GM12878 (cell line): ENCODE data around the gene INSL3. TPM values are rescaled to one million over a fixed set of nuclear protein-coding genes. Genes with fewer than 3 reads are reported as not detected.

Experiments used
- ATAC-seq: fragments of 200-7000 bp; cut with Tn5 transposase; 3 replicates; pipeline ENCODE4 v1.9.1; 2020; ENCODE audit warnings: mild to moderate bottlenecking, moderate library complexity
- BruUV-seq: library from RNA; stranded (reverse); fragments of 400-500 nt; replicated peaks from 2 replicates; lab custom pipeline; 2021; lab: Mats Ljungman, UMichigan
- CTCF ChIA-PET: fragments of 300-600 bp; sonication (Branson Sonifier 250); formaldehyde crosslinking; extraction: SDS; loops from one replicate; lab custom pipeline; 2021; ENCODE audit warnings: inconsistent platforms; lab: Yijun Ruan, JAX
- POLR2A ChIA-PET: fragments of 350-600 bp; formaldehyde crosslinking; extraction: SDS; loops from one replicate; lab custom pipeline; 2021; ENCODE audit warnings: inconsistent platforms; lab: Charles Lee
- RAD21 ChIA-PET: fragments of 300-600 bp; sonication (Branson Sonifier 250); formaldehyde crosslinking; loops from one replicate; lab custom pipeline; 2023; ENCODE audit warnings: antibody characterized with exemption; ENCODE audit not compliant: unreplicated experiment; lab: Charles Lee
- SMC1A ChIA-PET: fragments of 300-600 bp; sonication (Branson Sonifier 250); formaldehyde crosslinking; loops from one replicate; lab custom pipeline; 2023; ENCODE audit not compliant: unreplicated experiment, uncharacterized antibody; lab: Charles Lee
- DNase-seq: peaks from one replicate; pipeline ENCODE4 v3.0.0-alpha.2; 2011; ENCODE audit warnings: low read depth, low spot score
- FAIRE-seq: peaks from 3 replicates; lab custom pipeline; 2011; peaks lifted over from hg19 to GRCh38; lab: Jason Lieb, UNC
- H2AFZ ChIP-seq: 2 replicates; pipeline ENCODE4 v1.6.0; 2011; ENCODE audit warnings: low read depth, low read length, control low read depth; ENCODE audit not compliant: control insufficient read depth
- H3K27ac ChIP-seq: 2 replicates; pipeline ENCODE4 v1.5.1; 2011; ENCODE audit warnings: control low read depth; ENCODE audit not compliant: control insufficient read depth, insufficient read depth
- H3K27me3 ChIP-seq, 2 experiments: replicated peaks in 1 of 2; 2 replicates each; pipeline versions ENCODE4 v1.6.0 to v1.6.1; 2011; ENCODE audit warnings: low read length in 1 of 2; ENCODE audit not compliant: control insufficient read depth in 2 of 2, insufficient read depth in 2 of 2
- H3K36me3 ChIP-seq, 2 experiments: 2 replicates each; pipeline ENCODE4 v1.5.1; 2011; ENCODE audit warnings: low read length in 1 of 2; ENCODE audit not compliant: control insufficient read depth in 2 of 2, insufficient read depth in 2 of 2
- H3K4me1 ChIP-seq: 2 replicates; pipeline ENCODE4 v1.6.1; 2011; ENCODE audit warnings: mild to moderate bottlenecking, low read length, moderate library complexity, mixed read lengths; ENCODE audit not compliant: control insufficient read depth, insufficient read depth
- H3K4me2 ChIP-seq: 2 replicates; pipeline ENCODE4 v1.6.0; 2011; ENCODE audit warnings: control low read depth; ENCODE audit not compliant: control insufficient read depth, insufficient read depth
- H3K4me3 ChIP-seq: fragments of 200-600 bp; sonication (generic); 2 replicates; pipeline ENCODE4 v1.5.1; 2016
- H3K79me2 ChIP-seq: 2 replicates; pipeline ENCODE4 v1.6.0; 2011; ENCODE audit warnings: low read length; ENCODE audit not compliant: control insufficient read depth, insufficient read depth
- H3K9ac ChIP-seq: 2 replicates; pipeline ENCODE4 v1.8.0; 2011; ENCODE audit warnings: low read length, control low read depth, mixed read lengths; ENCODE audit not compliant: control insufficient read depth, insufficient read depth
- H3K9me3 ChIP-seq: replicated peaks from 3 replicates; pipeline ENCODE4 v1.5.1; 2011; ENCODE audit warnings: mild to moderate bottlenecking, low read length; ENCODE audit not compliant: control insufficient read depth, insufficient read depth
- H4K20me1 ChIP-seq: 2 replicates; pipeline ENCODE4 v1.6.0; 2011; ENCODE audit not compliant: control insufficient read depth, insufficient read depth
- BACH1 ChIP-seq: fragments of 450-650 bp; IDR thresholded peaks from 2 replicates; pipeline ENCODE4 v1.6.1; 2017; ENCODE audit warnings: mild to moderate bottlenecking, borderline replicate concordance
- BCL11A ChIP-seq: IDR thresholded peaks from 2 replicates; pipeline ENCODE4 v1.6.1; 2011; ENCODE audit warnings: low read depth, low read length
- BHLHE40 ChIP-seq, 2 experiments: fragments of 450-650 bp in 1 of 2; IDR thresholded peaks; 2 replicates each; pipeline ENCODE4 v1.6.1; 2011 to 2017; ENCODE audit warnings: low read depth in 2 of 2, borderline replicate concordance in 1 of 2, improper control_type of control experiment in 1 of 2, low read length in 1 of 2, mild to moderate bottlenecking in 1 of 2
- CHD1 ChIP-seq: IDR thresholded peaks from 2 replicates; pipeline ENCODE4 v1.6.1; 2012; ENCODE audit warnings: low read depth, low read length, improper control_type of control experiment
- DPF2 ChIP-seq: fragments of 450-650 bp; IDR thresholded peaks from 2 replicates; pipeline ENCODE4 v1.6.1; 2017; ENCODE audit warnings: mild to moderate bottlenecking
- FOS ChIP-seq: IDR thresholded peaks from 3 replicates; pipeline ENCODE4 v1.6.1; 2011; ENCODE audit warnings: borderline replicate concordance; ENCODE audit not compliant: insufficient read length; ENCODE audit errors: extremely low read depth
- HDAC2 ChIP-seq: fragments of 200-600 bp; sonication (generic); IDR thresholded peaks from 2 replicates; pipeline ENCODE4 v1.6.1; 2017
- MEF2A ChIP-seq: IDR thresholded peaks from 2 replicates; pipeline ENCODE4 v1.6.1; 2011; ENCODE audit warnings: low read depth, mild to moderate bottlenecking, low read length, moderate library complexity; ENCODE audit not compliant: insufficient read depth
- NR2F1 ChIP-seq: fragments of 450-650 bp; conservative IDR thresholded peaks from 2 replicates; pipeline ENCODE4 v1.6.1; 2017; ENCODE audit warnings: mild to moderate bottlenecking
- PAX5 ChIP-seq: IDR thresholded peaks from 2 replicates; pipeline ENCODE4 v1.6.1; 2011; ENCODE audit warnings: low read depth, low read length, borderline replicate concordance
- PKNOX1 ChIP-seq: fragments of 450-650 bp; IDR thresholded peaks from 2 replicates; pipeline ENCODE4 v1.6.1; 2016; ENCODE audit warnings: mild to moderate bottlenecking
- PRDM15 ChIP-seq: fragments of 450-650 bp; formaldehyde crosslinking; IDR thresholded peaks from 2 replicates; pipeline ENCODE4 v1.4.0; 2020; ENCODE audit warnings: mild to moderate bottlenecking, moderate library complexity
- SREBF2 ChIP-seq: IDR thresholded peaks from 2 replicates; pipeline ENCODE4 v1.6.1; 2012; ENCODE audit warnings: mild to moderate bottlenecking, low read length
- SUPT20H ChIP-seq: IDR thresholded peaks from 2 replicates; pipeline ENCODE4 v1.6.1; 2011; ENCODE audit warnings: low read depth, mild to moderate bottlenecking, low read length, moderate library complexity, borderline replicate concordance; ENCODE audit not compliant: control insufficient read depth
- WGBS: methylation state at CpG from one replicate; pipeline ENCODE4 v1.1.6; 2016; ENCODE audit warnings: low lambda C conversion rate; ENCODE audit not compliant: insufficient replicate concordance, insufficient coverage; ENCODE audit errors: missing lambda C conversion rate; 5-methylcytosine and 5-hydroxymethylcytosine counted together
- in situ Hi-C: fragments of 300-500 bp; cut with MboI; formaldehyde crosslinking; loops from 9 replicates; pipeline ENCODE4 v1.14.3; 2018; ENCODE audit warnings: mixed read lengths
- intact Hi-C: fragments of 100-400 bp; cut with micrococcal nuclease; formaldehyde crosslinking; loops from one replicate; pipeline ENCODE4 v1.14.2; 2022; ENCODE audit not compliant: unreplicated experiment
- polyA plus RNA-seq, 11 experiments: library from polyadenylated mRNA; depleted of rRNA in 4 of 11; unstranded in 6 of 11; stranded (reverse) in 5 of 11; fragments of >200 nt; fragmentation: Nextera tagmentation in 4 of 11; fragmentation: Illumina TruSeq in 1 of 11; extraction: Ambion mirVana in 4 of 11; extraction: Trizol in 1 of 11; gene quantifications; 1 replicate in 1 of 11; 2 replicates in 10 of 11; pipeline versions ENCODE4 v1.2.1 to v1.2.3, GENCODE V29; 2011 to 2016; ENCODE audit warnings: inconsistent platforms in 2 of 11, missing spikeins in 2 of 11, low read depth in 1 of 11
- total RNA-seq, 4 experiments: library from RNA; depleted of rRNA in 3 of 4; stranded (reverse); fragments of >200 nt in 3 of 4; fragmentation: Illumina TruSeq in 1 of 4; extraction: Trizol in 1 of 4; gene quantifications; 2 replicates each; pipeline versions ENCODE4 v1.2.1 to v1.2.3, GENCODE V29; 2013 to 2021
- TF ChIP-seq, protein P1 (sequence below): IDR thresholded peaks from 2 replicates; pipeline ENCODE4 v1.6.1; 2011; ENCODE audit warnings: borderline replicate concordance, low read depth, mild to moderate bottlenecking, moderate library complexity, low read length; ENCODE audit not compliant: insufficient read depth, poor library complexity, severe bottlenecking

Gene INSL3
- total and polyA plus RNA-seq, 10 of the 15 experiments (the other 5 are each of a cell fraction or from before 2014, with no cell fraction given): 0.27 to 1.9 (median 0.70) TPM

- H3K27me3 ChIP-seq: no peaks in the 10 kb centered on the region
- ChIA-PET RAD21 (interaction anchor here (1.2 to 2.3 kb wide), 2 partner anchors 67 to 70 kb away, joined by 5 to 10 read pairs; partner anchors contain the start of gene CCDC124), SMC1A (interaction anchor here (1.4 kb wide), 1 partner anchor 70 kb away, joined by 3 read pairs; the partner anchor contains the start of gene CCDC124), CTCF (interaction anchor here (1.0 to 3.2 kb wide), 2 partner anchors 69 to 70 kb away, joined by 4 to 11 read pairs; partner anchors contain the start of gene CCDC124), POLR2A (no interaction called here)
- H3K79me2 ChIP-seq: peaks cover 30% of the 10 kb centered on the region
- peak overlapping the region; percentile 51; the same call in 1 of the 2 replicates for H3K9ac ChIP-seq
- ATAC-seq (peak; percentile 34), DNase-seq (no peak), FAIRE-seq (no peak)
- H3K36me3 ChIP-seq: peaks cover 23 to 30% of the 10 kb centered on the region in 2 experiments
- peaks cover 17% of the 10 kb centered on the region for H4K20me1 ChIP-seq
- H3K4me1 ChIP-seq: peaks cover 12% of the 10 kb centered on the region
- no peaks in the 10 kb centered on the region for H3K9me3 ChIP-seq
- no TSS peak for BruUV-seq
- H3K4me2 ChIP-seq: peak overlapping the region; percentile 71
- H3K4me3 ChIP-seq: peak overlapping the region; percentile 92; the same call in 1 of the 2 replicates
- in situ Hi-C loops (no loop called here), intact Hi-C loops (no loop called here)
- WGBS: 35% methylated on average over 31 of the region's 31 CpGs
- H2AFZ ChIP-seq: no peak overlapping the region
- peak overlapping the region; percentile 26; the same call in 1 of the 2 replicates for H3K27ac ChIP-seq
- TF ChIP-seq PAX5 (peak; percentile 56; the same call in 1 of the 2 replicates), NR2F1 (0 out of 2 replicates have a peak, but pooled peaks have one; percentile 11), FOS (no peak), SUPT20H (no peak), BCL11A (no peak), DPF2 (no peak), CHD1 (no peak), PRDM15 (CRISPR knock-in tag) (no peak), BACH1 (0 out of 2 replicates have a peak, but pooled peaks have one; percentile 43), BHLHE40 (IDR thresholded peaks at IDR 0.05; ENCODE audit: borderline replicate concordance in 1 of 2, low read depth in 2 of 2, low read length in 1 of 2) (peak in 1 of 2 experiments; percentile 56; a peak in 2 of 4 replicates), PKNOX1 (peak; percentile 62), SREBF2 (no peak), HDAC2 (no peak), MEF2A (no peak)
- TF ChIP-seq, protein P1, sequence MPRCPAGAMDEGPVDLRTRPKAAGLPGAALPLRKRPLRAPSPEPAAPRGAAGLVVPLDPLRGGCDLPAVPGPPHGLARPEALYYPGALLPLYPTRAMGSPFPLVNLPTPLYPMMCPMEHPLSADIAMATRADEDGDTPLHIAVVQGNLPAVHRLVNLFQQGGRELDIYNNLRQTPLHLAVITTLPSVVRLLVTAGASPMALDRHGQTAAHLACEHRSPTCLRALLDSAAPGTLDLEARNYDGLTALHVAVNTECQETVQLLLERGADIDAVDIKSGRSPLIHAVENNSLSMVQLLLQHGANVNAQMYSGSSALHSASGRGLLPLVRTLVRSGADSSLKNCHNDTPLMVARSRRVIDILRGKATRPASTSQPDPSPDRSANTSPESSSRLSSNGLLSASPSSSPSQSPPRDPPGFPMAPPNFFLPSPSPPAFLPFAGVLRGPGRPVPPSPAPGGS: no peak
These were observed 41.6 kb upstream of the INSL3 start for GRCh38 chr19:17862711-17863519.
